GM12873 (cell line): ENCODE data around the gene HAPLN2.

ENCODE experiments used
- CTCF ChIP-seq: IDR thresholded peaks from 2 replicates; pipeline ENCODE4 v1.5.1; 2012; ENCODE audit warnings: low read depth, mild to moderate bottlenecking, moderate library complexity, low read length, control low read depth; ENCODE audit not compliant: insufficient read depth; ENCODE audit errors: missing control alignments

The HAPLN2 gene

GRCh38 chr1:156652131-156652991, 33.1 kb downstream of the HAPLN2 start:
- TF ChIP-seq CTCF, result no peak

GRCh38 chr1:156652992-156653355, 33.8 kb downstream of the HAPLN2 start:
- TF ChIP-seq CTCF, result no peak

GRCh38 chr1:156654700-156655099, 35.5 kb downstream of the HAPLN2 start:
- no peak for TF ChIP-seq CTCF

- no peak for TF ChIP-seq CTCF
These were observed 36.1 kb downstream of the HAPLN2 start for GRCh38 chr1:156655151-156655903.

- TF ChIP-seq CTCF, result no peak
These were observed 36.8 kb downstream of the HAPLN2 start for GRCh38 chr1:156655904-156656516.

- TF ChIP-seq CTCF, result peak; percentile 100
These were observed 37.9 kb downstream of the HAPLN2 start for GRCh38 chr1:156656806-156657740.
